ENCODE measurements around the gene LRRC47. TPM values are rescaled to one million over a fixed set of nuclear protein-coding genes. Genes with fewer than 3 reads are reported as not detected.

The LRRC47 gene
- polyA plus RNA-seq, 4 donors, result 16.8 to 44.3 (median 21.4) TPM

DNA sequence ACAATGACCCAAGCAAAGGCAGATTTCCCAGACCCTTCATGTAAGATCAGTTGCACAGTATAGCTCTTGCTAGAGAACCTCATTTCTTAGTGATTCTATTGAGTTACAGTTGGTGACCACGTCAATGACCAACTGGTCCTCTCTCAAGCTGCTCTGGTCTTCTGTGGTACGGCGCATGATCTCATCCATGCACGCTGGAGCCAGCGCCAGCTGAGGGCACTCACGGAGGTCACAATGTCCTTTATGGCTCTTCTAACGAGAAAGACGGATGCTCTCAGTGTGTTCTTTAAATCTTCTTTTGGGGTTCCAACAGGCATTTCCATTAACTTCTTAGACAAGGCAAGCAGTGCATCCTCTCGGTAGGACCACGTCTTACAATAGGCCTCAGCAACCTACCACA is 38.4 kb upstream of the LRRC47 start:
- DNase-seq, result no peak
- no peaks in the 10 kb centered on the region for H3K27me3 ChIP-seq (ENCODE audit: control insufficient read depth in 3 of 3, insufficient read depth in 3 of 3, low read length in 3 of 3)
- no peak overlapping the region for H3K27ac ChIP-seq (ENCODE audit: low read depth in 1 of 3, low read length in 2 of 3)
- H3K4me3 ChIP-seq (ENCODE audit: low read depth in 1 of 3, low read length in 3 of 3), result no peak overlapping the region
- peaks cover 6 to 55% (median 30%) of the 10 kb centered on the region in 3 donors for H3K36me3 ChIP-seq (ENCODE audit: control insufficient read depth in 3 of 3, insufficient read depth in 2 of 3, low read depth in 1 of 3, low read length in 3 of 3)
- 91 to 98% (median 92%) methylated on average over 10 of the region's 10 CpGs for whole genome bisulfite sequencing, 3 donors
- FAIRE-seq, result no peak
- no peaks in the 10 kb centered on the region for H3K4me1 ChIP-seq (ENCODE audit: control insufficient read depth in 3 of 3, insufficient read depth in 2 of 3, low read depth in 1 of 3, low read length in 2 of 3)
- H3K9me3 ChIP-seq (ENCODE audit: control insufficient read depth in 2 of 2, insufficient read depth in 1 of 2, low read depth in 1 of 2, low read length in 1 of 2), result peaks cover 0 to 13% of the 10 kb centered on the region in 2 donors

DNA sequence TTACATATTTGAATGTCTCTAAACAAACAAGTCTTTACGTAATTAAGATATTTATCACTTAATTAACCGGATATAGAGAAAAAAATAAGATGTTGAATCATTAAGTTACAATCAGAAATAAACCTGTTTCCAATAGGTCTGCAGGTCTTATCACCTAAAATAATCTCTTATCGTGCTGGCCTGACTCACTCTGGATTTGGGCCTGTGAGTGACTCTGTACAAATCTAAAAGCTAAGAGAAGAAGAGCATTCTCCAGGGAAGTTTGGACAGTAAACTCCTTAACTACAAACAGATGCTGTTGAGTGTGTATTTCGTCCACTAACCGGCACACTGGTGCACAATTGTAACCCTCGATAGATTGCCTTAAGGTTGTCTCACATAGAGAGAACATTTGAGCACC is 35.4 kb upstream of the LRRC47 start:
- no peak for FAIRE-seq
- 78 to 83% (median 78%) methylated on average over 6 of the region's 6 CpGs for WGBS, 3 donors

DNA sequence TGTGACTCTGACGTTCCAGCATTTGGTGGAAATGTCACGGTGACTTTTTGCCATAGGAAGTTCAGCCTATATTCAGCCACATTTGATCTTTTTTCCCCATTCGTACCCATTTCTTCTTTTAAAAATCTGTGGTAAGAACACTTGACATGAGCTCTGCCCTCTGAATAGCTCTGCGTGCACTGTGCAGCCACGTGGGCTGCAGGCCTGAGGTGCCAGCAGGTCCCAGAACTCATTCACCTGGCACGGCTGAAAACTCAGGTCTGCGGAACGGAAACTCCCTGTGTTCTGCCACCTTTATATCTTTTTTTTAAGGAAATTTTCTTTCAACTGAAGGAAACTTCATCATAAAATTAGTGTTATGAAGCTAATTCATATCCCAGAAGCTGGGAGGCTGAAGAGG is 32.1 kb upstream of the LRRC47 start:
- peaks cover 10 to 70% (median 41%) of the 10 kb centered on the region in 3 donors for H3K36me3 ChIP-seq (ENCODE audit: control insufficient read depth in 3 of 3, insufficient read depth in 2 of 3, low read depth in 1 of 3, low read length in 3 of 3)
- H3K4me1 ChIP-seq (ENCODE audit: control insufficient read depth in 3 of 3, insufficient read depth in 2 of 3, low read depth in 1 of 3, low read length in 2 of 3), result no peaks in the 10 kb centered on the region
- 95 to 96% (median 95%) methylated on average over 8 of the region's 8 CpGs for WGBS, 3 donors
- no peaks in the 10 kb centered on the region for H3K9me3 ChIP-seq (ENCODE audit: control insufficient read depth in 2 of 2, insufficient read depth in 1 of 2, low read depth in 1 of 2, low read length in 1 of 2)
- no peak overlapping the region for H3K4me3 ChIP-seq (ENCODE audit: low read depth in 1 of 3, low read length in 3 of 3)
- H3K27me3 ChIP-seq (ENCODE audit: control insufficient read depth in 3 of 3, insufficient read depth in 3 of 3, low read length in 3 of 3), result no peaks in the 10 kb centered on the region
- DNase-seq, result no peak
- no peak overlapping the region for H3K27ac ChIP-seq (ENCODE audit: low read depth in 1 of 3, low read length in 2 of 3)
- FAIRE-seq, result no peak

More for the DNA sequence above, 35.4 kb upstream of the LRRC47 start:
- H3K4me1 ChIP-seq (ENCODE audit: control insufficient read depth in 3 of 3, insufficient read depth in 2 of 3, low read depth in 1 of 3, low read length in 2 of 3), result no peaks in the 10 kb centered on the region
- no peaks in the 10 kb centered on the region for H3K9me3 ChIP-seq (ENCODE audit: control insufficient read depth in 2 of 2, insufficient read depth in 1 of 2, low read depth in 1 of 2, low read length in 1 of 2)
- H3K36me3 ChIP-seq (ENCODE audit: control insufficient read depth in 3 of 3, insufficient read depth in 2 of 3, low read depth in 1 of 3, low read length in 3 of 3), result peaks cover 12 to 56% (median 33%) of the 10 kb centered on the region in 3 donors
- H3K27ac ChIP-seq (ENCODE audit: low read depth in 1 of 3, low read length in 2 of 3), result no peak overlapping the region
- H3K27me3 ChIP-seq (ENCODE audit: control insufficient read depth in 3 of 3, insufficient read depth in 3 of 3, low read length in 3 of 3), result no peaks in the 10 kb centered on the region
- H3K4me3 ChIP-seq (ENCODE audit: low read depth in 1 of 3, low read length in 3 of 3), result no peak overlapping the region
- DNase-seq, result no peak

DNA sequence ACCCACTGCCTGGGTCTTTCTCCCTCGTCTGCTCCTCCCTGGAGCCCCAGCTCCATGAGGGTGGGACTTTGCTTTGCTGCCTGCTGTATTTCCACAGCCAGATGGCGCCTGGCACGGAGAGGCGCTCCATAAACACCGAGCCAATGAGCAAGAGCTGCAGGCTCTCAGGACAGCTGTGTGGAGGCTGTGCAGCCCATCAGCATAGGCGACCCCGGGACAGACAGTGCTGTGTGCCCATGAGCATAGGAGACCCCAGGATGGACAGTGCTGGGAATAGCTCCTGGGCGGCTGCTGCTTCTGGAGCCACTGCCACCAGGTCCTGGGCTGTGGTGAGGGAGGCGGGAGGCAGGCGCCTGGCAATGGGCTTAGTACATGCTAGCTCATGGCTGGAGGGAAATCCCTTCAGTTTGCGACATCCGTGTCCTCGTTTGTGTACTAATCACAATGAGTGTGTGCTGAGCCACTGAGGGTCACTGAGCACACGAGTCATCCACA is 31.6 kb upstream of the LRRC47 start:
- no peak overlapping the region for H3K27ac ChIP-seq (ENCODE audit: low read depth in 1 of 3, low read length in 2 of 3)
- no peaks in the 10 kb centered on the region for H3K4me1 ChIP-seq (ENCODE audit: control insufficient read depth in 3 of 3, insufficient read depth in 2 of 3, low read depth in 1 of 3, low read length in 2 of 3)
- no peaks in the 10 kb centered on the region for H3K27me3 ChIP-seq (ENCODE audit: control insufficient read depth in 3 of 3, insufficient read depth in 3 of 3, low read length in 3 of 3)
- no peak for DNase-seq
- H3K4me3 ChIP-seq (ENCODE audit: low read depth in 1 of 3, low read length in 3 of 3), result no peak overlapping the region
- WGBS, 3 donors, result 85 to 94% (median 92%) methylated on average over 13 to 14 of the region's 14 CpGs
- no peak for FAIRE-seq
- H3K36me3 ChIP-seq (ENCODE audit: control insufficient read depth in 3 of 3, insufficient read depth in 2 of 3, low read depth in 1 of 3, low read length in 3 of 3), result peaks cover 10 to 73% (median 44%) of the 10 kb centered on the region in 3 donors
- H3K9me3 ChIP-seq (ENCODE audit: control insufficient read depth in 2 of 2, insufficient read depth in 1 of 2, low read depth in 1 of 2, low read length in 1 of 2), result no peaks in the 10 kb centered on the region

DNA sequence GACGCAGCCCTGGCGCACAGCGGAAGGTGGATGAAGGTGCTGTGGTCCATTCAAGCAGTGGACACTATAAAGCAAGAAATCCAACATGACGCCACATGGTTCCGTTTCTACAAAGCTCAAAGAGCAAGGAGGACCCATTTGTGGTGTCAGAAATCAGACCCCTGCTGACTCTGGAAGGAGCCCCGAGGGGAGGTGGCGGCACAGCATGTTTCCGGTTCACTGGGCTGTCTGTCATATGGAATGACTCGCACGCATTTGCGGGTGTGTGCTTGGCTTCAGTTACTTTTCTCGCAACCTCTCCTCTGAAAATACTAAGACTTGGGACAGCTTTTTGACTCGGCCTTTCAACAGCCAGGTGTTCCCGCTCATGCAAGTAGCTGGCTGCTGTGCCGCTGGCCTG is 29.1 kb upstream of the LRRC47 start:
- H3K36me3 ChIP-seq (ENCODE audit: control insufficient read depth in 3 of 3, insufficient read depth in 2 of 3, low read depth in 1 of 3, low read length in 3 of 3), result peaks cover 10 to 86% (median 48%) of the 10 kb centered on the region in 3 donors
- FAIRE-seq (no peak), DNase-seq (no peak)
- H3K27me3 ChIP-seq (ENCODE audit: control insufficient read depth in 3 of 3, insufficient read depth in 3 of 3, low read length in 3 of 3), result no peaks in the 10 kb centered on the region
- H3K4me3 ChIP-seq (ENCODE audit: low read depth in 1 of 3, low read length in 3 of 3), result no peak overlapping the region
- no peaks in the 10 kb centered on the region for H3K9me3 ChIP-seq (ENCODE audit: control insufficient read depth in 2 of 2, insufficient read depth in 1 of 2, low read depth in 1 of 2, low read length in 1 of 2)
- 85 to 90% (median 87%) methylated on average over 15 of the region's 15 CpGs for WGBS, 3 donors
- H3K27ac ChIP-seq (ENCODE audit: low read depth in 1 of 3, low read length in 2 of 3), result no peak overlapping the region
- no peaks in the 10 kb centered on the region for H3K4me1 ChIP-seq (ENCODE audit: control insufficient read depth in 3 of 3, insufficient read depth in 2 of 3, low read depth in 1 of 3, low read length in 2 of 3)

DNA sequence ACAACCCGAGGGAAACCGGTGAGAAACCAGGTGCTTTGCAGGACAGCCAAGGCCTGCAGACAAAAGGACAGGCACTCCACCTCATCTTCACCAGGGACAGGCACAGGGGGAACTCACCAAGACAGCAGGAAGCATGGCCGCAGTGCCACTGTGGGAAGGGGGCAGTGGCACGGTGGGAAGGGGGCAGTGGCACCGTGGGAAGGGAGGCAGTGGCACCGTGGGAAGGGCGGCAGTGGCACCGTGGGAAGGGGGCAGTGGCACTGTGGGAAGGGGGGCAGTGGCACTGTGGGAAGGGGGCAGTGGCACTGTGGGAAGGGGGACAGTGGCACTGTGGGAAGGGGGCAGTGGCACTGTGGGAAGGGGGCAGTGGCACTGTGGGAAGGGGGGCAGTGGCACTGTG is 28.4 kb upstream of the LRRC47 start:
- no peak for DNase-seq
- Histone ChIP-seq H3K9me3 (ENCODE audit: control insufficient read depth in 2 of 2, insufficient read depth in 1 of 2, low read depth in 1 of 2, low read length in 1 of 2) (no peaks in the 10 kb centered on the region), H3K4me3 (ENCODE audit: low read depth in 1 of 3, low read length in 3 of 3) (no peak overlapping the region), H3K36me3 (ENCODE audit: control insufficient read depth in 3 of 3, insufficient read depth in 2 of 3, low read depth in 1 of 3, low read length in 3 of 3) (peaks cover 10 to 85% (median 50%) of the 10 kb centered on the region in 3 donors), H3K27me3 (ENCODE audit: control insufficient read depth in 3 of 3, insufficient read depth in 3 of 3, low read length in 3 of 3) (no peaks in the 10 kb centered on the region), H3K4me1 (ENCODE audit: control insufficient read depth in 3 of 3, insufficient read depth in 2 of 3, low read depth in 1 of 3, low read length in 2 of 3) (no peaks in the 10 kb centered on the region), H3K27ac (ENCODE audit: low read depth in 1 of 3, low read length in 2 of 3) (no peak overlapping the region)
- FAIRE-seq, result no peak
- 85 to 95% (median 91%) methylated on average over 6 to 8 of the region's 8 CpGs for WGBS, 3 donors

DNA sequence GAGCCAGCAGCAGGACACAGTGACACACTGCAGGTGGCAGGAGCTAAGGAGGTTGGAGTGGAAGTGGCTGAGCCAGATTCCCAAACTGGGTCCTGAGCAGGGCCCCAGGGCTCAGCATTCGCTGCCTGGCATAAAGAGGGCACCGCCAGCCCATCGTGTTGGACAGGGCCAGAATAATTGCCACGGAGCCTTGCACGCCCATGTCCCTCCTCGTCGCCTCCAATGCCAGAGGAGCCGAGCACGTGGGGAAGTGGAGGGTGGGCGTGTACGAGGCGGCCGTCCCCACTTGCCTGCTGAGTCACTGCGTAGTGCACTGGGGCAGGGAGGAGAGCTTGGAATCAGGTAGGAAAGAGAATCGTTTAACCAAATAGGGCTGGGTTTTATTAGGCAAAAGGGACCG is 26.1 kb upstream of the LRRC47 start:
- DNase-seq (no peak), FAIRE-seq (no peak)
- Histone ChIP-seq H3K4me1 (ENCODE audit: control insufficient read depth in 3 of 3, insufficient read depth in 2 of 3, low read depth in 1 of 3, low read length in 2 of 3) (no peaks in the 10 kb centered on the region), H3K36me3 (ENCODE audit: control insufficient read depth in 3 of 3, insufficient read depth in 2 of 3, low read depth in 1 of 3, low read length in 3 of 3) (peaks cover 4 to 79% (median 35%) of the 10 kb centered on the region in 3 donors), H3K27me3 (ENCODE audit: control insufficient read depth in 3 of 3, insufficient read depth in 3 of 3, low read length in 3 of 3) (no peaks in the 10 kb centered on the region), H3K9me3 (ENCODE audit: control insufficient read depth in 2 of 2, insufficient read depth in 1 of 2, low read depth in 1 of 2, low read length in 1 of 2) (no peaks in the 10 kb centered on the region), H3K4me3 (ENCODE audit: low read depth in 1 of 3, low read length in 3 of 3) (no peak overlapping the region), H3K27ac (ENCODE audit: low read depth in 1 of 3, low read length in 2 of 3) (no peak overlapping the region)
- WGBS, 3 donors, result 89 to 93% (median 91%) methylated on average over 16 of the region's 16 CpGs

DNA sequence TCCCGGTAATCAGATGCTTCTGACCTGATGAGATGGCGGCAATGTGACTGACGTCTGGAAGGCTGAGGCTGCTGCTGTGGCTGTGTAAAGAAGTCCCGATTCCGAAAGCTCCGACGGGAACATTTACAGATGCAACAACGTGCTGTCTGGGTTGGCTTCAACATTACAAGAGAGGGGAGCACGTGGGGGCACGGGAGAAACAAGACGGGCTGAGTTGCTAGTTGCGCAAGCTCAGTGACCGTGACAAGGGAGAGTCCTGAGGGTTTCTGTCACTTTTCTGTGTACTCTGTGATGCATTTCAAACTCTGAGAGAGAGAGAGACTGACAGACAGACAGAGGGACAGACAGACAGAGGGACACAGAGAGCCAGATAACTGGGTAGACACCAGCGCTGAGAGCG is 25.6 kb upstream of the LRRC47 start:
- no peak overlapping the region for H3K4me3 ChIP-seq (ENCODE audit: low read depth in 1 of 3, low read length in 3 of 3)
- no peaks in the 10 kb centered on the region for H3K27me3 ChIP-seq (ENCODE audit: control insufficient read depth in 3 of 3, insufficient read depth in 3 of 3, low read length in 3 of 3)
- FAIRE-seq (no peak), DNase-seq (no peak)
- no peaks in the 10 kb centered on the region for H3K9me3 ChIP-seq (ENCODE audit: control insufficient read depth in 2 of 2, insufficient read depth in 1 of 2, low read depth in 1 of 2, low read length in 1 of 2)
- no peaks in the 10 kb centered on the region for H3K4me1 ChIP-seq (ENCODE audit: control insufficient read depth in 3 of 3, insufficient read depth in 2 of 3, low read depth in 1 of 3, low read length in 2 of 3)
- H3K27ac ChIP-seq (ENCODE audit: low read depth in 1 of 3, low read length in 2 of 3), result no peak overlapping the region
- 90 to 94% (median 94%) methylated on average over 15 of the region's 15 CpGs for WGBS, 3 donors
- H3K36me3 ChIP-seq (ENCODE audit: control insufficient read depth in 3 of 3, insufficient read depth in 2 of 3, low read depth in 1 of 3, low read length in 3 of 3), result peaks cover 4 to 75% (median 35%) of the 10 kb centered on the region in 3 donors

DNA sequence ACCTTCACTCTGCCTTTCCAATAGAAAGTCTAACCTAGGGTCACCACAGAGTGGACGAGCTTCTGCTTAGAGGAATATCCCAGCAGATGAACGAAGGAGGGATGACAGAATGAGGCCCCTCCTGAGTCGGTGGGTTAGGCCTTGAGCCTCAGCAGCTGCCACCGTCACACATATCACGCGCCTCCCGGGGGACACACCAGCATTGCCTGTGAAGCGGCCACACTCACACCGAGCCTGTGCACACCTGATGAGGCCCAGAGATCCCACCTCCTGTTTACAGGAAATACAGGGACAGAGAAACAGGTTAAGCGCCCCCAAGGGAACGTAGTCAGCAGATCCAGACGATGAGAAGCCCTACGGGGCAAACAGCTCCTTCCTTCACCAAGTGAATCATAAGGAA is 25.1 kb upstream of the LRRC47 start:
- WGBS, 3 donors, result 87 to 93% (median 88%) methylated on average over 13 of the region's 13 CpGs
- Histone ChIP-seq H3K4me3 (ENCODE audit: low read depth in 1 of 3, low read length in 3 of 3) (no peak overlapping the region), H3K27ac (ENCODE audit: low read depth in 1 of 3, low read length in 2 of 3) (no peak overlapping the region), H3K9me3 (ENCODE audit: control insufficient read depth in 2 of 2, insufficient read depth in 1 of 2, low read depth in 1 of 2, low read length in 1 of 2) (no peaks in the 10 kb centered on the region), H3K36me3 (ENCODE audit: control insufficient read depth in 3 of 3, insufficient read depth in 2 of 3, low read depth in 1 of 3, low read length in 3 of 3) (peaks cover 4 to 73% (median 31%) of the 10 kb centered on the region in 3 donors), H3K27me3 (ENCODE audit: control insufficient read depth in 3 of 3, insufficient read depth in 3 of 3, low read length in 3 of 3) (no peaks in the 10 kb centered on the region), H3K4me1 (ENCODE audit: control insufficient read depth in 3 of 3, insufficient read depth in 2 of 3, low read depth in 1 of 3, low read length in 2 of 3) (no peaks in the 10 kb centered on the region)
- FAIRE-seq, result no peak
- DNase-seq, result no peak

Measured in small intestine (tissue), 7 donors.